NCI-H2196 (cell line): ENCODE data around the gene C2CD4C.
"Not testable (repeated sequence)": the region's sequence is repeated elsewhere in the genome, so short reads cannot be mapped to it uniquely, and the experiment has no call there.

Experiments
- DNase-seq: peaks from one replicate; lab custom pipeline; 2025; ENCODE audit not compliant: unreplicated experiment; lab: John Stamatoyannopoulos, UW

The C2CD4C gene

DNA sequence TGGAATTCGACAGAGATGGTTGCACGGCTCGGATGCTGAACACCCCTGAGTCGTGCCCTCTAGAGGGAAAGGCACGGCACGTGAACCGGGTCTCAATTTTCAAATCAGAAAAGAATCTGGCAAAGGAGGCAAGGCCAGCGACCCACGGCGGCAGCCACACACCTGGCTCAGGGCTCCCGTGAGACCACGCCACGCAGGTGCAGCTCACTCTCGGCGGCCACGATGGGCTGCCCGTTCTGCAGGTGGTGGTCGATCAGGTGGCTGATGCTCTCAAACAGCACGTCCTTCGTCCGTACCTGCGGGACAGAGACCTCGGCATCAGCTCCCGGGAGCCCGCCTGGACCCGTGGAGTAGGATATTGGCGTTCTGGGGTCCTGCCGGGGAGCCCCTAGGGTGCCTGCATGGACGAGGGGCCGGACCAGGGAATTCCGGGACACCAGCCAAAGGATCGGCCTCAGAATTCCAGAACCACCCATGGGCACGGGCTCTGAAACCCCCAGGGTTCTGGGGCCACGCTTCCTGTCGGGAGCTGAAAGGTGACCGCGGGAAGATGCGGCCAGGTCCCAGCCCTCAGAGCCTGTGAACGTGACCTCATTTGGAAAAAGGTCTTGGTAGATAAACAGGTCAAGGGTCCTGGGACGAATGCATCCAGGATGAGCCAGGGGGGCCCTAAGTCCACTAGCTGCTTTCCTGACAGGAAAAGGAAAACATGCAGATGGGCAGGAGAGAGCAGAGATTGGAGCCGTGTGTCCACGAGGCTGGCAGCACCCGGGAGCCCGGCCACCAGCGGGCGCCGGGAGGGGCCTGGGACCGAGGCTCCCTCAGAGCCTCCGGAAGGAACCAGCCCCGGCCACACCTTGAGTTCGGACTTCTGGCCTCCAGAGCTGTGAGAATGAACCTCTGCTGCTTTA, 10.1 kb upstream of the C2CD4C start:
- DNase-seq: no peak

DNA sequence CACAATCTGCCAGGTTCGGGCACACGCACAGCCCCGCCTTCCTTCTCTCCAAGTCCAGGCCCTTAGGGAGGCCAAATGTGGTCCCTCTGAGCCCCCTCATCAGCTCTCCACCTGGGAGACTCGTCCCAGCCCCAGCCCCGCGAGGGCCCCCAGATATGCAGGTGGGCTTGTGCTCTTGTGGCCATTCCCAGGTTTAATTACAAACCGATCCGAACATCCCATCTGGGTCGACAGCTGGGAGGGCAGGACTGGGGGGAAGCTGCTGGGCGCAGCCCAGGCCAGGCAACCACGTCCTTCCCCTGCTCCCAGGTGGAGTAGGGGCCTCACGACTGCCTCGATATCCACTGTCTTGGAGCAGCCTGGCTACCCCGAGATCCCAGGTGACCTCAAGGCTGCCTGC, 7.5 kb upstream of the C2CD4C start:
- DNase-seq: no peak

DNA sequence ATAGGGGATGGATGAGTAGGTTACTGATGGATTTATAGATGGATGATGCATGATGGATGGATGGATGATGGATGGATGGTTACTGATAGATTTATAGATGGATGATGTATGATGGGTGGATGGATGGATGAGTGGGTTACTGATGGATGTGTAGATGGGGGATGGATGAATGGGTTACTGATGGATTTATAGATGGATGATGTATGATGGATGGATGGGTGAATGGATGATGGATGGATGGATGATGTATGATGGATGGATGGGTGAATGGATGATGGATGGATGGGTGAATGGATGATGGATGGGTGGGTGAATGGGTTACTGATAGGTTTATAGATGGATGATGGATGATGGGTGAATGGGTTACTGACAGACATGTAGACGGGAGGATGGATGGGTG, 6.3 kb upstream of the C2CD4C start:
- no peak for DNase-seq

DNA sequence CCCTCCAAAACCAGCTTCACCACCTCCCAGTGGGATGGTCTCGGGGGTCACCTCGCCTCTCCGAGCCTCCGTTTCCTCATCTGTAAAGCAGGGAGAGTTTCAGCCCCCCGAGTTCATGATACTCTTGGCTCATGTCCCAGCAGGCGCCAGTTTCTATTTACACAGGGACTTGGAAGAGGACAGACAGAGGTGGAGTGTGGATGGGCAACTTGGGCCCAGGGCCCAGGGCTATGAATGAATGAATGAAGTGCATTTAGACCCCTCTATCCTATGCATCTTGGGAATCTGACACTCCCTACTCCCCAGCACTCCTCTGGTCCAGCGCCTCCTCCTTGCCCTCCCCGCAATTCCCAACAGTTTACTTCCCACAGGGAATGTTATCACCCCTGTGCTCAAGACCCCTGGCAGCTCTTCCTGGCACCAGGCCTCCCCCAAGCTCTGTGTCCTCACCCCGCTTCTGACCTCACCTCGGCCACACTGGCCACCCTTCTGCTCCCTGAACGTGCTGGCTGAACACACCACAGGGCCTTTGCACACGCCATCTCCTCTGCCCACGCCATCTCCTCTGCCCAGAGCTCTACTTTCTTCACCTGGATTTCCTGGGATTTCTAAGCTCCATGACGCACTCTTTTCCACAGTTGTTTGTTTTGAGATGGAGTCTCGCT, 4.9 kb upstream of the C2CD4C start:
- DNase-seq: no peak

DNA sequence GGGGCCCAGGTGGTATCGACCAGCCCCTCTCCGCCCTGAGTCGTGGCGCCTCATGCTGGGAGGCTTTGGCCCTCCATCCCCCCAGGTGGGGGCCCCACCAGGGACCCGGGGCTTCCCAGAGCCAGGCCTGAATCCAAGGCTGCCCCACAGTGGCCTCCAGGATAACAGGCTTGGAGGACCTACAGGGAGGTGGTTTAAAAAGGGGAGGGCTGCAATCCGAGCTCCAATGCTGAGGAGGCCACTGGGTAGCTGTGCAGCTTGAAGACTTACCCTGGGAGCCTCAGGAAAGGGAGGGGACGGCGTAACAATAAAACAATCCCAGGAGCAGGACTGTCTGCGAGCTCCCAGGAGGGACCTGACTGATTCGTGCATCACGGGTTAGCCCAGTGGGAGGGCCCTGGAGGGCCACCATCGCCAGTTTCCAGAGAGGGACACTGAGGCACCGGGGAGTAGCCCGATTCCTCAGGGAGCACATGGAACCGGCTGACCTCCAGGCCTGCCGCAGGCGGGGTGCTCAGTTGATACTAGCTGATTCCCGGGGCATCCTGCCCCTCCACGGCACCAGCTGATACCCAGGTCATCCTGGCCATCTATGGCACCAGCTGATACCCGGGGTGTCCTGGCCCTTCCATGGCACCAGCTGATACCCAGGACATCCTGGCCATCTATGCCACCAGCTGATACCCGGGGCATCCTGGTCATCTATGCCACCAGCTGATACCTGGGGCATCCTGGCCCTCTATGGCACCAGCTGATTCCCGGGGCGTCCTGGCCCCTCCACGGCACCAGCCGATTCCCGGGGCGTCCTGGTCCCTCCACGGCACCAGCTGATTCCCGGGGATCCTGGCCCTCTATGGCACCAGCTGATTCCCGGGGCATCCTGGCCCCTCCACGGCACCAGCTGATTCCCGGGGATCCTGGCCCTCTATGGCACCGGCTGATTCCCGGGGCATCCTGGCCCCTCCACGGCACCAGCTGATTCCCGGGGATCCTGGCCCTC, 3.7 kb upstream of the C2CD4C start:
- DNase-seq: peak; percentile 26

DNA sequence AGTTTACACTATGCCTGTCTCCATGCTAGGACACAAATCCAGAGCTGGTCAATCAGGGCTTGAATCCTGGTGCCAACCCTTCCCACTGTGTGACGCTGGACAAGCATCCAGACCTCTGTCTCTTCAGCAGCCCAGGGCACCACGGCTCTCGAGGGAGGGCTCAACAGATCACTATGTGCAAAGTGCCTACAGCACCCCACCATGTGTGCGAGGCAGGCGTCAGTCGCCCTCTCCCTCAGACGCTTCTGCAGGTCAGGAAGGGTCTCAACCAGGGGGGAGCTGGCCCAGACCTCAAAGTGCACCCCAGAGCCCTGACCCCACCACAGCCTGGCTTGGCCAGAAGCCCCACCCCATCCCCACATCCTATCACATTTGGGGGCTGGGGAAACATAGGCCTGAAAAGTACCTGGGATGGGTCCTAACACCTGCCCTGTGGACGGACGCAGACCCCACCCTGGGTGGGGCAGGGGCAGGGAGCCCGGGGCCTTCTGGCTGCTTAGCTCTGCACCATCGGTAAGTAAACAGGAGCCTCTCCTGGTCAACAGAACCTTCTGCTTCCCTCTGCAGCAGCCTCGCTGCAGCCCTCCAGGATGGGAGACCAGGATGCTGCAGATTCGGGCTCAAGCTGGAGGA, 2.9 kb upstream of the C2CD4C start:
- no peak for DNase-seq

DNA sequence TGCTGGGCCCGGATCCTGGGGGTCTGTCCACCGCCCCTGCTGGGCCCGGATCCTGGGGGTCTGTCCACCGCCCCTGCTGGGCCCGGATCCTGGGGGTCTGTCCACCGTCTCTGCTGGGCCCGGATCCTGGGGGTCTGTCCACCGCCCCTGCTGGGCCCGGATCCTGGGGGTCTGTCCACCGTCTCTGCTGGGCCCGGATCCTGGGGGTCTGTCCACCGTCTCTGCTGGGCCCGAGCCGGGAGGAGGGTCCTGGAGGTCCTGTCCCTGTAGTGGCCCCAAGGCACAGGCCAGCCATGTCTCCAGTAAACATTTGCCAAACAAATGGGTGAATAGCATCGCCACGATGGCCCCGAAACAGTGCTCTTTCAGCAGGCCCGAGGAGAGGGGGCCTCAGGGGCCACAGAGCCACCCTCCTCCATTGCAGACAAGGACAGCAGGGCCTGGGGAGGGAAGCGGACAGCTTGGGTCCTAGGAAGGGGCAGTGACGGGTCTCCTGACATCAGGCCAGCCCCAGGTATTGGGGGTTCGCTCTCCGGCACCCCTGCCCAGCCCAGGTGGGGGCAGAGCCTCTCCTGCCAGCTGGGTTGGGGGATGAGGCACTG, 2.3 kb upstream of the C2CD4C start:
- DNase-seq: not testable (repeated sequence)

DNA sequence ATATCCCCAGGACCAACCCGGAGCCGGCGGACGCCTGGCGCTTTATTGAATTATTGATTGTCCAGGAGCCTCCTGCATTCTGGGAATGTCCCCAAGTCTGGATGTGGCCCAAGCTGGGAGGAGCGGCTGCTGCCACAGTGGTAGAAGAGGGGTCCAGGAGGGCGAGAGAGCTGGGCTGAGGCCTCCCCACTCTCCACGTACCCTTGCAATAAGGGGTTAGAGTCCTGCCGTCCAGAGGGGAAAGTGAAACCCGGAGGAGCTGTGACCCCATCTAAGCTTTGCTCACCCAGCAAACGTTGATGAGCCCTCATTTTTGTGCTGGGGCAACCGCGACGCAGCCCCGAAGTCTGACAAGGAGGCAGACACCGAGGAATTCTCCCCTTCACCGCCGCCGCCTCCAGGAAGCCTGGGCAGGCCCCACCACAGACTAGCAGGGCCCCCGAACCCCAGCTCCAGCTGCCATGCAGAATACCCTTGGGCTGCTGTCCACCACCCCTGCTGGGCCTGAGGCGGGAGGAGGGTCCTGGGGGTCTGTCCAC, 1.4 kb upstream of the C2CD4C start:
- DNase-seq: no peak

DNA sequence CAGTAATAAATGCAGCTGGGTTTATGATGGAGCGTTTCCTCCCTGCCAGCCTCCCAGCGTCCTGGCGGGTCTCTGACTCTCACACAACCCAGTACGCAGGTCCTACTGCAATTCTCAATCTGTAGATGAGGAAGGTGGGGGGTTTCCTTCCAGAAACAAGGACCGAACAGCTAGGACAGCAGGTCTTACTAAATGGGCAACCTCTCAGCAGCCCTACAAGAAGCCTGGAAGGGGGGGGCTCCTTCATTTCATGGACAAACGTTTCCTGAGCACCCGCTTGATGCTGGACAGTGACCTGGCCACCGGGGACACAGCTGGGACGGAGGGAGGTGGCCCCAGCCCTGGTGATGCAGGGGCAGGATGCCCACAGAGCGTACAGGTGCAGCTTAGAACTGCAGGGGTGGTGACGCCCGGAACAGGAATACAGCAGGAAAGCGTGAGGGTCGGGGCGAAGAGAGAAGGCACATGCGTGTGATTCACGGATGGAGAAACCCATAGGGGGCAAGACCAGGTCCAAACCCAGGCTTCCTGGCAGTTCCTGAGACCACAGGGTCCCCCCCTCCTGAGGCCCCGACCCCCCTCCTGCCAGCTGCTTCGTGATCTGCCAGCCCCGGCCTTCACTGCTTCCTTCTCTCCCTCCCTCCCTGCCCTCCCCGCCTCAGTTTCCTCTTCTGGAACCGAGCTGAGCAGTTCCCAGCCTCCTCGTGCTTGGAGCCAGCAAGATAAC, 732 bp upstream of the C2CD4C start:
- peak; percentile 22 for DNase-seq

DNA sequence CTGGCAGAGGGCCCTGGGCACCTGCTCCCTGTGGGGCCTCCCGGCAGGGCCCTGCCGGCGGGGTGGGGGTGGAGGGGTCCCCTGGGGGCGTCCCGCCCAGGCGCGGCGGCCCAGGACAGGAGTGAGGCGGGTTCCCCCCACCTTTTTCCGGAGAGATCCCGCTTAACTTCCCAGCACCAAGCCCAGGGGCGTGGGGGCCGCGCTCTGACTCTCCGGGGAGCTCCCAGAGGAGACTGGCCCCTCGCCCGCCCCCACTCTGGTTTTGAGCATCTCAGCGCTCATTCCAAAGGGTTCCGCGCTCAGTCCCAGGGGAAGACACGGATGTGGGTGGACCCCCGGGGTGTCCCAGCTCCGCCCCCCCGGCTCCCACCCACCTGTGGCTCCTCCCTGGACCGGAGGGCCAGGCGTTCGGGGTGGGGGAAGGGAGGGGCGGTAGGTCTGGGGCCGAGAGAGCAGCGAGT, 476 bp downstream of the C2CD4C start:
- DNase-seq: peak; percentile 24

DNA sequence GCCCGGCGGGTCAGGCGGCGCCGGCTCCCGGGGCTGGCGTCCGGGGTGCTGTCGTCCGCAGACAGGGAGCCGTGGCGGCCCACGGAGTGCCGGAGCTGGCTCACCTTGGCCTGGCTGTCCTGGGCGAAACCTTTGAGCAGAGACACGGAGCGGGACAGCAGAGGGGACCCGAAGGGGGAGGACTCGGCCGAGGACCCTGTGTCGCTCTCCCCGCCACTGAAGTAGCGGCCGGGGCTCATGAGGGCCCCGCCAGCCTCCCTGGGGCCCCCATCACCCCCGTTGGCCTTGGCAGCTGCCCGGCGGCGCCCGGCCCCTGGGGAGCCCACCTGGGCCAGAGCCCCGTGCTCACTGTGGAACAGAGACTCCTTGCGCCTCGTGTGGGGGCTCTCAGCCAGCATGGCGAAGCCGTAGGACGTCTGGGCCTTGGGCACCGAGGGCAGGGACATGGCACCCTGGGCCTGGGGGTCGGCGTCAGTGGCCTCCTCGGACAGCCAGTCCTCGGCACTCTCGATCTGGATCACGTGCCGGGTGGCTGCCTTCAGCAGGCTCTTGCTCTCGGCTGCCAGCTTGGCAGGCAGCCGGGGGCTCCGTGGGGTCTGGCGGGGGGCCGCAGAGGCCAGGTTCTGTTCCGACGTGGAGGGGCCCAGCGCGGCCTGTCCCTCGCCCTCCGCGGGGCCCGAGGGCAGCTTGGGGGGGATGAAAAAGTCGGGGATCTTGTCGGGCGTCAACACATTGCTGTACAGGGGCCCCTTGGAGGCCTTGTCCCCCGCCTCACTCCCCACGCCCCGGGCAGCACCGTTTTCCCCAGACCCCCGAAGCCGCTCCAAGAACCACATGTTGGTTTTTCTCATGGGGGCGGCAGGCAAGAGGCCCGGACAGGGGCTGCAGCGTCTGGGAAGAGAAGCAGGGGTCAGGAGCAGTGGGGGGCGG, 1.2 kb downstream of the C2CD4C start:
- no peak for DNase-seq

DNA sequence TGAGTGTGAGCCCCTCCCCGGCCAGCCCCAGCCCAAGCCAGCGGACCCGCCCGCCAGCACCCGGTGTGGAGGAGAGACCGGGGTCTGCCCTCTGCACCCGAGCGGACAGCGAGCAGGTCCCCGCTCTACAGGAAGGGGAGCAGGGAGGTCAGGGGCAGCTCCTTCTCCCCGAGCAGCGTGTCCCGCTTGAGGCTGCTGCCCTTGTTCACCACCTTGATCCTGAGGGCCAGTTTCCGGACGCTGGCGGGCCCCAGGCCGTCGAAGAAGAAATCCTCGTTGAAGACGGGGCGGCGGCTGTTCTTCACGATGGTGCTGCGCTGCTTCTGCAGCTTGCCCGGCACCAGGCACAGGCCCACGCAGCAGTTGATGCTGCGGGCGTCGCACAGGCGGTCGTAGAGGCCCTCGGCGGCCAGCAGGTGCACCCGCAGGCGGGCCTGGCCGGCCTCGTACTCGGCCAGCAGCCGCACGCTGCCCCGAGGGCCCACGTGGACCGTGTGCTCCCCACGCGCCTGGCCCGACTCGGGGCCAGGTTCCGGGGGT, 1.9 kb downstream of the C2CD4C start:
- DNase-seq: no peak

DNA sequence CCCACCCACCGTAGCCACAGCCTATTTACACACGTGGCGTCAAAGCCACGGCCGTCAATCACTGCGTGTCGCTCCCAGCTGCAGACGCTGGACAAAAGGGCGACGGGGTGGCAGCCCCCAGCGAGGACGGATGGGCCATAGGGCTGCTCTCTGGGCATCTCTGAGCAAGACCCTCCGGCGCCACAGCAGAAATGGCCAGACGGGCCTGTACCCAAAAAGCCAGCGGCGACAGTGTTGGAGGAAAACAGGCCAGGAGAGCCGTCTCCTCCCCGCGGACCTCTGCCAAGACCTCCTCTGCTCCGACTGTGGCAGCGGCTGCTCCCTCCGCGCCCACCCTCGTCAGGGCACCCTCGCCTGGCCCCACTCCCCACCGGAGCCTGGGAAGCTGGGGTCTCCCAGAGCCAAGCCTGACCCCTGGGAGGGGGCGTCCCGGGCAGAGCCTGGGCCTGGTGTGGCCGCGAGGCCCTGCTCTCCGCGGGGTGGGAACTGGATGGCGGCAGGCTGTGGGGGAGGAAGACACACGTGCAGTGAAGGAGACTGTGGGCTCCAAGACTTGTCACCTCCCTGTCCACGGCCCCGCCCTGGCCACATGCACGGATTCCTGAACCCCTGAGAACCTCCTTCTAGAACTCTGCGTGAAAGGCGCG, 2.7 kb downstream of the C2CD4C start:
- no peak for DNase-seq

DNA sequence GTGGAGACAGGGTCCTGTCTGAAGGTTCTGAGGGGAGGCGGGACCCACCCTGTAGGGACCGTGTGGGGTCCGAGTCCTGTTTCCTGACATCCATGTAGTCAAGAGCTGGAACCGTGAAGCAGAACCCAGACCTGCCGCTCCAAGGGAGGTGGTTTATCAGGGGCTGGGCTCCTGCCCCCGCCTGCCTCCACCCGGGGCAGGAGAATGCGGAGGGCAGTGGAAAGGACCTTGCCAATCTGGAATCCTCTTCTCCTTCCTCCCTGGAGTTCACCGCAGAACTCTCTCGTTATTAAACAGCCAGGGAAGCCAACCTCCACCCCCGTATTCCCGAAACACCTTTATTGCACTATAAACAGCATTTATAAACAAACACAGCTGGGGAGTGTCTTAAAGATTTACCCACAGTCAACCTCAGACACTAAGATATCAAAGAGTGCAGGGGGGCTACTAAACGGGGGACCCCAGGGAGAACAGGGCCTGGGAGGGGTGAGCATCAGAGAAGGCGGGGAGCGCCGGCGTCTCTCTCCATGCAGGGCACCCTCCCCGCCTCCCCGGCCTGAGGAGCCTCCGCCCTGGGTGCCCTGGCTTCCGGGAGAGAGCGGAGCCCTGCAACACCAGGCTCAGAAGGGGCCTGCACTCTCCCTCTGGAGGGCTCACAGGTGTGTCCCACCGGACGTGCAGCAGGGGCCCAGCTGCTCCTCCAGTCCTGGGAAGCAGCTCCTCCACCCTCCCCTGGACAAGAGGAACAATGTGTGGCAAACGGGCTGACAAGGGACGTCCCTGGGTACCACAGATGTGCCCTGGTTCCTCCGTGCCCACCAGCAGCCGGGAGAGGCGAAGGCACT, 3.6 kb downstream of the C2CD4C start:
- no peak for DNase-seq

DNA sequence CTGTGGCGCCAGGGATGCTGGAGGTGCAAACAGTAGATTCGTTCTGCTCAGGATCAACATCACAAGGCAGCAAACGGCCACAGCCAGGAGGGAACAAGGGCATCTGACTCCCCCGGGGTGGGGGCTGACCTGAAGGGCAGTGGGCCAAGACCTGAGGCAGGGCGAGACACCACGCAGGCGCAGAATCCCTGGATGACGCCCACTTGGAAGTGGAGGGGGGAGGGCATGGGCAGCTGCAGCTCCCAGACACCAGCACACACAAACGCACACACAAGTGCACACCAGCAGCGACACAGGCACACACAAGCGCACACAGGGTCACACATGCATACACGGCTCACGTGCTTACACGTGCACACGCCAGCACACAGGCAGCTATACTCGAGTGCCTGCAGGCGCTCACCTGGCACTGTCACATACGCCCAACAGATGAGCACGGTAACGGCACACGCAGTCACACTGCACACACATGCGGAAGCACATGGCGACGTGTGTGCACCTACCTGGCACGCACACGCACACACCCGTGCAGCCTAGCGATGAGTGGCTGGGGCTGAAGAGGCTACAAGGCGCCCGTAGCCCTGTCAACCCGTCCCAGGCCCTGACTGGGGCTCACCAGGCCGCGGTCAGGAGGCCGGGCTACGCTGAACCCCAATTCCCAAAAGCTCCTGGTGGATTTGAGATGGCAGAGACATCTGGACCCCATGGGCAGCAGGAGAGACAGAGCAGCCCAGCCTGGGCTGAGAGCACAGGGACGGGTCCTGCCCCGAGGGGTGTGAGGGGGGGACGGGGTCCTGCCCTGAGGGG, 5.5 kb downstream of the C2CD4C start:
- peak; percentile 83 for DNase-seq

DNA sequence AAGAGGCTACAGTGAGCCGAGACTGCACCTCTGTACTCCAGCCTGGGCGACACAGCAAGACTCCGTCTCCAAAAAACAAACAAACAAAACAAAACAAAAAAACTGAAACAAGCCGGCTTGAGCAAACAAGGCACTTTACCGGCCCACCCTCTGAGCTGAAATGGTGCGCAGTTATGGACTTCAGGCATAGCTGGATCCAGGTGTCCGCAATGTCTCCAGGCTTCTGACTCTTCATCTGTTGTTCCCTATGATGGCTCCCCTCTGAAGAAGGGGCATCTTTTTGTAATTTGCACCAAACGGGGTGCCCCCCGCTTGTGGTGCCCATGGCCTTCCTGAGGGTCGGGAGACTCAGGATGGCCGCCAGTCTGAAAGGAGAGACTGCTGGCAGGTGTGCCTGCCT, 6.2 kb downstream of the C2CD4C start:
- DNase-seq: no peak
